ENCODE measurements around the gene SLC12A8. TPM values are rescaled to one million over a fixed set of nuclear protein-coding genes. Genes with fewer than 3 reads are reported as not detected.
A peak's percentile ranks its signal among the peaks of the same experiment; 100 is the strongest.

The SLC12A8 gene
- total and polyA plus RNA-seq, 12 donors, result 1.0 to 5.9 (median 1.8) TPM

DNA sequence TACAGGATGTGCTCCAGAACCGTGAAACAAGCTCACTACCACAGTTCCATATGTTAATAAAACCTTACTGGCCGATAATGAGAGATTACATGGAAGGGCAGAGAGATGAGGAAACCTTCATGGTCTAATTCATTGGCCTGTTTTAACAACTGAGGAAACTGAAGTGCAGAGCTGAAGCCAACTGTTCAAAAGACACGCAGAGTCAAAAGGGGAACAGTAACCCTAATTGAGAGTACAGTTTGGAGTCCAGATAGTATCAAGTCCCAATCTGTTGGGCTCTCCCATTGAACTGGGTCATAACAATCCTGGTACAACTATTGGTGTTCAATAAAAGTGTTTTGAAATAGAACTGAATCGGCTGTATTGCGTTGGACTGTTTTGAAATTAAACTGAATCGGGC is 69.6 kb downstream of the SLC12A8 start:
- no peaks in the 10 kb centered on the region for H3K27me3 ChIP-seq
- H3K9me3 ChIP-seq (replicated peaks in 1 of 3), result no peaks in the 10 kb centered on the region
- DNase-seq, result no peak
- H3K4me1 ChIP-seq (replicated peaks in 1 of 2), result peaks cover 18 to 57% of the 10 kb centered on the region in 2 donors
- no peak overlapping the region for H3K4me3 ChIP-seq
- H3K36me3 ChIP-seq (replicated peaks in 1 of 2), result no peaks in the 10 kb centered on the region
- TF ChIP-seq, protein P1, sequence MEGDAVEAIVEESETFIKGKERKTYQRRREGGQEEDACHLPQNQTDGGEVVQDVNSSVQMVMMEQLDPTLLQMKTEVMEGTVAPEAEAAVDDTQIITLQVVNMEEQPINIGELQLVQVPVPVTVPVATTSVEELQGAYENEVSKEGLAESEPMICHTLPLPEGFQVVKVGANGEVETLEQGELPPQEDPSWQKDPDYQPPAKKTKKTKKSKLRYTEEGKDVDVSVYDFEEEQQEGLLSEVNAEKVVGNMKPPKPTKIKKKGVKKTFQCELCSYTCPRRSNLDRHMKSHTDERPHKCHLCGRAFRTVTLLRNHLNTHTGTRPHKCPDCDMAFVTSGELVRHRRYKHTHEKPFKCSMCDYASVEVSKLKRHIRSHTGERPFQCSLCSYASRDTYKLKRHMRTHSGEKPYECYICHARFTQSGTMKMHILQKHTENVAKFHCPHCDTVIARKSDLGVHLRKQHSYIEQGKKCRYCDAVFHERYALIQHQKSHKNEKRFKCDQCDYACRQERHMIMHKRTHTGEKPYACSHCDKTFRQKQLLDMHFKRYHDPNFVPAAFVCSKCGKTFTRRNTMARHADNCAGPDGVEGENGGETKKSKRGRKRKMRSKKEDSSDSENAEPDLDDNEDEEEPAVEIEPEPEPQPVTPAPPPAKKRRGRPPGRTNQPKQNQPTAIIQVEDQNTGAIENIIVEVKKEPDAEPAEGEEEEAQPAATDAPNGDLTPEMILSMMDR (IDR thresholded peaks at IDR 0.05), result no peak
- TF ChIP-seq POLR2A (IDR thresholded peaks at IDR 0.05), result no peak
- H3K27ac ChIP-seq, result no peak overlapping the region
- WGBS, 4 donors, result 87 to 96% (median 91%) methylated on average over 6 of the region's 6 CpGs
- intact Hi-C loops (cut with DNase I), result loop anchor here (10.0 kb wide), 2 partner anchors 138 to 148 kb away; no protein-coding TSS in a partner anchor

DNA sequence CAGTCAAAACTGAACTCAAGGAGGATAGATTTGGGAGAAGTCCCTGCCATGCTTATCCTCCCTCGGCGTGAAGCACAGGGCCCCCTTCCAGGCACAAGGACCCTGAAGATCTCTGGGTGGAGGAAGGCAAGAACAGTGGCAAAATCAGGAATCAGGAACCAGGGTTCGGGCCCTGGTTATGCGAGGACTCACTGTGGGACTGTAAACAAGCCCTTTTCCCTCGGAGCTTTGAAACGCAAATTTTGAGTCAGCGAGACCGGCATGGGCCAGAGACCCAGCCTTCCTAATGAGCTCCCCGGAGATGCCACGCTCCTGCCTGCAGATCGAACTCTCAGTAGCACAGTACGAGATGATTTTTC is 70.1 kb downstream of the SLC12A8 start:
- intact Hi-C loops (cut with DNase I), result loop anchor here (10.0 kb wide), 2 partner anchors 138 to 148 kb away; no protein-coding TSS in a partner anchor
- TF ChIP-seq POLR2A (IDR thresholded peaks at IDR 0.05), result no peak
- TF ChIP-seq, protein P1 (IDR thresholded peaks at IDR 0.05), result no peak
- Histone ChIP-seq H3K27ac (peak overlapping the region in 3 of 5 donors; percentile 10 to 84 (median 69)), H3K27me3 (no peaks in the 10 kb centered on the region), H3K4me1 (replicated peaks in 1 of 2) (peaks cover 13 to 57% of the 10 kb centered on the region in 2 donors), H3K36me3 (replicated peaks in 1 of 2) (no peaks in the 10 kb centered on the region), H3K9me3 (replicated peaks in 1 of 3) (no peaks in the 10 kb centered on the region), H3K4me3 (no peak overlapping the region)
- 90 to 100% (median 97%) methylated on average over 3 to 12 of the region's 12 CpGs for WGBS, 4 donors
- no peak for DNase-seq

DNA sequence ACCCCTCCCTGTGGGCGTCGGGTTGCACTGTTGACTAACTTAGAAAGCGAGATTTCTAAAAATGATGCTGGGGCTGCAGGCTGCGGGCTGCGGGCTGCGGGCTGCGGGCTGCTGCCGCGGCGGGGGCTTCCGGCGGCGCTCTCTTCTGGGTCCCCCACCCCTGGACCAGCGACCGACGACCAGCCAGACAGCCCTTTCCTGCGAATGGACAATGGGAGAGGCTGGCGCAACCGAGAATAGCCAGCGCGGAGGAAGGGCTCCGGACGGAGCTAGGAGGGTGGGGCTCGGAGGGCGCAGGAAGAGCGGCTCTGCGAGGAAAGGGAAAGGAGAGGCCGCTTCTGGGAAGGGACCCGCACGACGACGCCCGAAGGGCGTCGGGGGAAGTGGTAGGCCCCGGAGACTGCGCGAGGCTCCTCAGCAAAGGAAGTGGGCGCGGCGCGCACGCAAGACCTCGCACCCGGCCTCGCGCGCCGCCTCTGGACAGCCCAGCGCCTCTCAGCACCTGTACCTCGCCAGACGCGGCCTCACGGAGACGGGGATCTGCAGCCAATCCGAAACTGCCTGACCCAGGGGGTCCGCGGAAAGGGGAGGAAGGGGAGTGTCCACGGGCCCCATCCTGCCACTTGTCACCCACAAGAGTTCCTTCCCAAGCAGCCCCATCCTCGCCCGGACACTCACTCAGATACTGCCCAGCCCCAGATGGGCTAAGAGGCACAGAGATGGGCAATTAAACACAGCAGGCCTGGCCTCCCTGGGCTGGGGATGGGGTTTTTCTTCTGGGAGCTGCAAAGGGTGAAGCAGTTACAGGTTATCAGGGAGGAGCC is 70.7 kb downstream of the SLC12A8 start:
- TF ChIP-seq, protein P1 (IDR thresholded peaks at IDR 0.05), result peak in 5 of 6 experiments; percentile 7 to 39 (median 26)
- no peak for TF ChIP-seq POLR2A (IDR thresholded peaks at IDR 0.05)
- H3K9me3 ChIP-seq (replicated peaks in 1 of 3), result no peaks in the 10 kb centered on the region
- H3K27ac ChIP-seq, result peak overlapping the region in 3 of 5 donors; percentile 10 to 91 (median 84)
- intact Hi-C loops (cut with DNase I), result loop anchor here (10.0 kb wide), 2 partner anchors 137 to 147 kb away; no protein-coding TSS in a partner anchor
- DNase-seq, result peak; percentile 52 to 77 (median 66)
- no peaks in the 10 kb centered on the region for H3K36me3 ChIP-seq (replicated peaks in 1 of 2)
- peak overlapping the region in 1 of 4 donors; percentile 39 for H3K4me3 ChIP-seq
- WGBS, 4 donors, result 3 to 11% (median 7%) methylated on average over 36 to 61 of the region's 61 CpGs
- no peaks in the 10 kb centered on the region for H3K27me3 ChIP-seq
- peaks cover 10 to 56% of the 10 kb centered on the region in 2 donors for H3K4me1 ChIP-seq (replicated peaks in 1 of 2)

DNA sequence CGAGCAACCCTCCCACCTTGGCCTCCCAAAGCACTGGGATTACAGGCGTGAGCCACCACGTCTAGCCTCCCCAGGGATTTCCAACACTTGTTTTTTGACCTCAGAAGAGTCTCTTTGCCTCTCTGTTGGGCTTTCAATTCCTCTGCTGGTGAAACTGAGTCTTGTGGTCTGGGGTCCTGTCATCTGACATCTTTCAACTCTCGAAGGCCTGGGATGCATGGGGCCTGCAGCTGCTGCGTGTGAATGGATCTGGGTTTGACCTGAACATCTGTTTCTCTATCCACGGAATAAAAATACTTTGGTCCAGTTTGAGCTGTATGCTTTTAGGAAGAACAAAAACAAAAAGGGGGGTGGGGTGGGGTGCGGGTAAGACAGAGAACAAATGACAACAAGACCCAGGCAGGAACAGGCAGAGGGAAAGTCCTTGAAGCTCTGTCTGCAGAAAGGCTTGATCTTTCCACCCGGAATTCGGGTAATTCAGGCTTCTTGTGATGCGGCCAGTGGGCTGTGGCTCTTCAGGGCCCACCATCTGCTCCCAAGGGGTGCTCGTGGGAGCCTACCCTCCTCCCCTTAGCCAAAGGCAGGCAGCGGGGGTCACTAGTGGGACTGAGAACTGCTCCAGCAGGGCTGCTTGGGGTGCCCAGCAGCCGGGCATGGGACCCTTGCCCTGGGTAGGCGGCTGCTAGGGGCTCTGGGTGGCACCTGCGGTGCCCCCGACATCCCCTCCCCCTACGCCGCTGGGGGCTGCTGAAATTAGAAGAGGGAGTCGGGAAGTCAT is 71.5 kb downstream of the SLC12A8 start:
- 54 to 67% (median 62%) methylated on average over 9 to 19 of the region's 19 CpGs for WGBS, 4 donors
- TF ChIP-seq POLR2A (IDR thresholded peaks at IDR 0.05), result no peak
- TF ChIP-seq, protein P1 (IDR thresholded peaks at IDR 0.05), result no peak
- DNase-seq, result no peak
- no peaks in the 10 kb centered on the region for H3K9me3 ChIP-seq (replicated peaks in 1 of 3)
- no peaks in the 10 kb centered on the region for H3K36me3 ChIP-seq (replicated peaks in 1 of 2)
- H3K4me3 ChIP-seq, result peak overlapping the region in 1 of 4 donors; percentile 39
- peak overlapping the region in 4 of 5 donors; percentile 47 to 91 (median 68) for H3K27ac ChIP-seq
- intact Hi-C loops (cut with DNase I), result loop anchor here (10.0 kb wide), 2 partner anchors 136 to 146 kb away; no protein-coding TSS in a partner anchor
- H3K4me1 ChIP-seq (replicated peaks in 1 of 2), result peaks cover 8 to 52% of the 10 kb centered on the region in 2 donors
- H3K27me3 ChIP-seq, result no peaks in the 10 kb centered on the region

Data from adrenal gland (tissue), 12 donors.